Measurements from ENCODE around the gene KLHL34.

GRCh38 chrX:21660156-21660555 is 2.0 kb upstream of the KLHL34 start:
- no peak for TF ChIP-seq EP300 (IDR thresholded peaks at IDR 0.05)
- no peak for TF ChIP-seq POLR2A (IDR thresholded peaks at IDR 0.05)
- TF ChIP-seq POLR2AphosphoS5 (IDR thresholded peaks at IDR 0.05), result no peak
